GM18861 (cell line): ENCODE measurements around the gene SOX13.

Source experiments
- ATAC-seq: cut with Tn5 transposase; IDR thresholded peaks from one replicate; pipeline ENCODE4 v1.9.1; 2021; ENCODE audit not compliant: unreplicated experiment

Gene SOX13

DNA sequence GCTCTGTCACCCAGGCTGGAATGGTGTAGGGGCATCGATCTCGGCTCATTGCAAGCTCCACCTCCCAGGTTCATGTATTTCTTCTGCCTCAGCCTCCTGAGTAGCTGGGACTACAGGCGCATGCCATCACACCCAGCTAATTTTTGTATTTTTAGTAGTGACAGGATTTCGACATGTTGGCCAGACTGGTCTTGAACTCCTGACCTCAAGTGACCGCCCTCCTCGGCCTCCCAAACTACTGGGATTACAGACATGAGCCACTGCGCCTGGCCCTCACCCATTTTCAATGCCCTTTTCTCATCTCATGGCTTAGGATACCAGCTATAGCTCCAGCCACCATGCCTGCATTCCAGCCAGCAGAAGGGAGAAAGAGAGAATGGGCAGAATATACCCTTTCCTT is 12.9 kb upstream of the SOX13 start:
- ATAC-seq: no peak

DNA sequence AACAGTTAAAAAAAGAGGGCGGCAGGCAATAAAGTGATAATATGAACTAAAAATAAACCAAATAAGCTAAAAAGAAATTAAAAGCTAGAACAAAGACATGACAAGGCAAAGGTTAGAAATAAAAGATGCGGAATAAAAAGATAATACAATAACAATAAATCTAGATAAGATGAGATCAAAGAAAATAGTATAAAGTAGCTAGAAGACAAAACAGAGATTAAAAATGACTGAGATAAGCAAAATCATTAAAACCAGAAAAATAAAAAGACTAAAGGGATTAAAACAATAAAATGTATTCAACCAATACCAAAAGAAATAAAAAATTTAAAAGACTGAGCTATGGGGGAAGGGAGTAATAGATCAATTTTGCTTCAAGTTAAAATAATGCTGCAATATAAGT is 10.8 kb upstream of the SOX13 start:
- no peak for ATAC-seq

DNA sequence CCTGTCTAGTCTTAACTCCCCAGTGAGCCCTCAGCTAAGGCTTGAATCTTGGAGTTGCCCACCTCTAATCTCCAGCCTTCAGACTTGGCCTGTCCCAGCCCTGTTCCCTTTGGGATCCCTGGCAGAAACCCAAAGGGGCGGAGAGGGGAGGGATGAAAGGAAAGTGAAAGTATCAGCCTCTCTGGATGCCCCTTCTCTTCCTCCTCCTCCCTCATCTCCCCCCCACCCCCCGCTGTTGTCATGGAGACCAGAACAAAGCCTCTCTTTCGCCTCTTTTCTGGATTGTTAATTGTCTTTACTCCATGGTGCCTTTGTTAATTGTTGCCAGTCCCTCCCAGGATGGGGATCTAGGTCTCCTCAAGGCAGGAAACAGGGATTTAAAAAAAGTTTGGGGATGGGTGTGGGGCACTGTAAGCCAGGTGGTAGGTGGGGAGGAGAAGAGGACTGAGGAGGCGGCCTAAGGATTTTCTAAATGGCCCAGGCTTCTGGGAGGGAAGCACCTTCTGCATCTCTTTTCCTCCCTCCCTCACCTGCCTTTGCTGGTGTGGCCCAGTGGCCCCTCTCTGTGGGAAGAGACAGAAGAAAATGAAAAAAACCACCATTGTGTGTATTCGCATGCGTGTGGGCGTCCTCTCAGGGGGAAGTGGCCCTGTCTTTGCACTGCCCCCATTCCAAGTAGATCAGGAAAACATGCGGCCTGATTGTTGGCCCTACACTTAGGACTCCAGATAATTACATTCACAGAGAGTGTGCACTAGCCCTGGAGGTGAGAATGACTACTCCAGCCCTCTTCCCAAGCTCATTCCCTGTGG is 7.5 kb upstream of the SOX13 start:
- no peak for ATAC-seq

DNA sequence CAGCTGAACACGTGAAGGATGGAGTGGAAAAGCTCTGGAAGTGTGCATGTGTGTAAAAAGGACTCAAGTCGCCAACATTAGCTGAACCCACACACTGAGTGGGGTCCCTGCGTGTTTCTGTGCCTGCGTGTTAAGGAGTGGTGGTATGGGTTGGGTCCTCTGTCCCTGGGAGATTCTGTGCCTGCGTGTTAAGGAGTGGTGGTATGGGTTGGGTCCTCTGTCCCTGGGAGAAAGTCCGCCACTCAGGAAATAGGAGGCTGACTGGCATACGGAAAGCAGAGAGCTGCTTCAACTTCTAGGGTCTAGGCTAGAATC is 7.0 kb upstream of the SOX13 start:
- ATAC-seq: no peak

DNA sequence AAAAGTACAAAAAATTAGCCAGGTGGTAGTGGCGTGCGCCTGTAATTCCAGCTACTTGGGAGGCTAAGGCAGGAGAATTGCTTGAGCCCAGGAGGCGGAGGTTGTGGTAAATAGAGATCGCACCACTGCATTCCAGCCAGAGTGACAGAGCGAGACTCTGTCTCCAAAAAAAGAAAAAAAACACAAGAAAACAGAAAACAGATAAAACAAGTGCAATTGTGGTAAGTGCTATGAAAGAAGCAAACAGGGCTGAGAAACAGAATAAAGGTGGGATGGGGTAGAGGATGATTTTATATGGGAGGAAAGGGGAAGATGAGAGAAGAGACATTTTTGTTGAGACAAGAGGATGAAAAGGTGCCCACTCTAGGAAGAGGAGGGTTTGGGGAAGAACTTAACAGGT is 5.0 kb upstream of the SOX13 start:
- ATAC-seq: no peak

DNA sequence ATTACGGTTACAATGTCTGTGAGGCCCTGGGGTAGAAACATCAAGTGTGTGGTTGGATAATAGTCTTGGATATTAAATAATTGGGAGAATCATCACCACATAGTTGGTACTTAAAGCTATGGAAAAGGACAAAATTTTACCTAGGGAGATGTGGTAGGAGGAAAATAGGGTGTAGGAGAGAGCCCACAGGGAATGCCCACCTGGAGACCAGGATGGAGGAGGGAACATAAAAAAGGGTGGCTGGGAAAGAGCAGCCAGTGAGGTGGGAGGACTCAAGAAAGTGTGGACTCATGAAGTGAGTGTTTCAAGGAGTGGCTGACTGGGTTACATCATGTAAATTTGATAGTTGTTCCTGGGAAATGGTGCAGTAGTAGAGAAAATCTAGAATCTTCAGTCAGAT is 3.0 kb upstream of the SOX13 start:
- ATAC-seq: no peak

DNA sequence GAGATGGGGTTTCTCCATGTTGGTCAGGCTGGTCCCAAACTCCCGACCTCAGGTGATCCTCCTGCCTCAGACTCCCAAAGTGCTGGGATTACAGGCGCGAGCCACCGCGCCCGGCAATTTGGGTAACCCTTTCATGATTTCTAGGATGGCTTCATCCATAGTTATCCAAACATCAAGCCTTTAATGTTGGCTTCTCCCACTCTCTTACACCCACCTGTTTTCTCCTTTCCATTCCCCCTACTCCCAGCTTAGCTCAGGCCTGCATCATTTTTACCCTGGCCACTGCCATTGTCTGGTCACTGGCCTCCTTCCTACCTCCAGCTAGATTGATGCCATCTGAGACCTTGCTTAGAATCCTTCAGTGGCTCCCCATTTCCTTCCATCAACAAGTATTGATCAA is 2.0 kb upstream of the SOX13 start:
- no peak for ATAC-seq

DNA sequence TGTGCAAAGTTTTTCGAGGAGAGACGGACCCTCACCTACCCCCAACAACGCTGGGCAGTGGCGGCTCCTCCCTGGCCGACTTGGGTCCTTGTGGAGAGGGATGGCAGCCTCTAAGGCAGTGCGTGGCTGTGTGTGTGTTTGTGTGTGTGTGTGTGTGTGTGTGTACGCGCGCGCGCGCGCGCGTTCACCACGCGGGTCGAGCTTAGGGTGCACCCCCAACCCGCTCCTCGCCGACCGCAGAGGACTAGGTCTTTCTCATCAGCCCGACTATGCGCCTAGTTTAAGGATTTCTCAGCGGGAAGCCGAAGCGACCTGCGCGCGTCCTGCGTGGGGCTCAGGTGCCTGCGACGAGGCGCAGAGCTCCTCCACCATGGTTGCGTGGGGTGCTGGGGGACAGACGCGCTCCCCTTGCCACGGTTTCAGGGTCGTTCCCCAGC is 940 bp downstream of the SOX13 start:
- no peak for ATAC-seq

DNA sequence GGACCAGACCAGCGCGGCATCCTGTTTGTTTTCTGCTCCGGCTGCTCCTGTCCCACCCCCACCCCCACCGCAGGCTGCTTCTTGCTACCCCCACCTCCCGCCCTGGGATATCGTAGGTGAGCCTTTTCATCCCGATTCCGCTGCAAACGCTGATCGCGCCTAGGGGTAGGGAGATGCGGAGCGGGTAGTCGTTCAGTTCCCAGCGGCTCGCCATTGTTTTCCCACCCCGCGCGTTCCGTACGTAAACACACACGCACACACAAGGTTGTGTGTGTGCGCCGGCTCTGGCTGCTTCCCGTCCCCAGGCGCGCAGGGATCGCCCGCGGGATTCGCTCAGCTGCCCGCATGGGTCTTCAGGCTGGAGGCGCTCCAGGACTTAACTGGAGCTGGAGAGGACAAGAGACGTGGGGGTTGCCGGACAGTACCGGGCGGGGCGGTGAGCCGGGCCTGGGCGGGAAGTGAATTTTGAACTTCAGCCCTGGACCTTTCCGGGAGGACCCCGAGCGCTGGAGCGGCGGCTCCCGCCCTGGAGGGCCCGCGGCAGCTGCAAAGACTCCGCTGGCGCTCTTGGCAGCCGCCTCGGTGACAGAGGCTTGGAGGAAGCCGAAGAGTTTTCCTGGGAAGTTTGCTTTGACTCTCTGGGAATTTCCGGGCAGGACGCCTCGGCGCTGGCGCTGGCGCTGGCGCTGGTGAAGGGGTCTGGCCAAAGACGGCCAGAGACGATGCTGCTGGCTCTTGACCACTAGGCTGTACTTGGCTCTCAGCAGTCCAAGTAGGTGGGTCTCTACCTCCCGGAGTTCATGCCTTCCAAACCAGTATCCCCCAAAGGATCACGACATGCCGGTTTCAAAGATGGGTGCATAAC is 1.6 kb downstream of the SOX13 start:
- no peak for ATAC-seq

DNA sequence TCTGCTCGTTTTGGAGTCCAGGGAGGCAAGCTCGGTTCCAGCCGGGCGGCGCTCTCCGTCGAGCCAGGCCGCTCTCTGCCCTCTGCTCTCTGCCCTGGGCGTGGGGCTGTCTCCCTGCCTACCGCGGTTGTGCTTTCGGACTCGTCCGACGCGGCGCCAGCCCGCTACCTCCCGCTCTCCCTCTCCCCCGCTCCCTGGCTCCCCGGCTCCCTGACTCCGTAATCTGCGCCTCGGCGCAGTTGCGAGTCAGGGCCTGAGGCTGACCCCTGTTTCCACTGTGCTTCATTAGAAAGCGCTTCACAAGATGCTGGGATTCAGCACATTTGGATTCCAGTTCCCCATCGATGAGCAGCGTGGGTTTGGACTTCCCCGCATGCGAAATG is 2.2 kb downstream of the SOX13 start:
- no peak for ATAC-seq

DNA sequence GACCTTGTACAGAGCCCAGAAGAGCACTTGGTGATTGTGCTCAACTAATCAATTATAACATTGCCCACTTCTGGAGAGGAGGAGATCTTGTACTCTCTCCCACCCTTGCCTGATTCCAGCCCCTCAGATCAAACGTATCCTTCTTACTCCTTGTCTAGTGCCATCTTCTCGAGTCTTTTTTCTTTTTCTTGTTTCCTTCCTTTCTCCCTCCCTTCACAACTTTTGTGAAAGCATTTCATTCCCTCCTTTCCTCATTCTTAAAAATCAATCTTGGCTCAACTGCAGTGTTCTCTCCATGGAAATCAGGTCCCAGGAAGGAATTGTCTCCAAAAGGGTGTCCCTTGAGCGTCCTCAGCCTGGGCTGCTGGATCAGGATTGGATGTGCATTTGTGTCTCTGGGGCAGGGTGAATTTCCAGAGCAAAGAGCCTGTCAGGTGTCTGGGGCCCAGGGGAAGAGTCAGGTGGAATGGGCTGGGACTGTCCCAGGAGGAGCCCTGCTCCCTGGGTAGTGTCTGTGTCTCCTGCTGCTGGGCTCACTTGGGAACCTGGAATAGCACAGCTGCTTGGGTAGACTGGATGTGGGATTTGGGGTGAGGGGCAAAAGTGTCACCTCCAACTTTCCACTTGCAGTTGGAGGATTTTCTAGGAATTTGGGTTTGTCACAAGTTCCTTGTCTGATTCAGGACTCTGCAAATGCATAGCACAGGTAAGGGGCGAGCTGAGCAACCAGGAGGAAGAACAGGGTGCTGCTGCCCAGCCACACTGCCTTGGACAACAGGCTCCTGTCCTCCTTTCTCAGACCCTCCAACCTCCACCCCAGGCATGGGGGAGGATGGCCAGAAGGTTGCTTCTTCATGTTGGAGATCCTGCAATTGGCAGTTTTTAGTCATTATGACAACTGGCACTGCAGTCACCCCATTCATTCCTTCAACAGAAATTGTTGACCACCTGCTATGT is 3.3 kb downstream of the SOX13 start:
- no peak for ATAC-seq

DNA sequence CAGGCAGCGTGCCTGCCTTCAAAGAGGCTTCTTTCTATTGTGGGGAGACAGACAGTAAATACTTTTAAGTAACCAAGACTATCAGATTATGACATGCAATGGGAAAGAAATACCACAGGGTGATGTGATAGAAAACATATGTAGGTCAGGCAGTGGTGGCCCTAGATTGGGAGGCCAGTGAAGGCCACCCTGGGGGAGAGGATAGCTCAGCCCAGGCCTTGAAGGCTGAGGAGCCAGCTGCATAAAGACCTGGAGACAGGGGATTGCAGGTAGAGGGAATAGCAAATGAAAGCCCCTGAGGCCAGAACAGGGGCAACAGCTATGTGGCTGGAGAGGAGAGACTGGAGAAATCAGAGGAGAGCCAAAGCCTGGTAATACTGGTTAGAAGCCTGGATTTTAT is 4.0 kb downstream of the SOX13 start:
- ATAC-seq: no peak

DNA sequence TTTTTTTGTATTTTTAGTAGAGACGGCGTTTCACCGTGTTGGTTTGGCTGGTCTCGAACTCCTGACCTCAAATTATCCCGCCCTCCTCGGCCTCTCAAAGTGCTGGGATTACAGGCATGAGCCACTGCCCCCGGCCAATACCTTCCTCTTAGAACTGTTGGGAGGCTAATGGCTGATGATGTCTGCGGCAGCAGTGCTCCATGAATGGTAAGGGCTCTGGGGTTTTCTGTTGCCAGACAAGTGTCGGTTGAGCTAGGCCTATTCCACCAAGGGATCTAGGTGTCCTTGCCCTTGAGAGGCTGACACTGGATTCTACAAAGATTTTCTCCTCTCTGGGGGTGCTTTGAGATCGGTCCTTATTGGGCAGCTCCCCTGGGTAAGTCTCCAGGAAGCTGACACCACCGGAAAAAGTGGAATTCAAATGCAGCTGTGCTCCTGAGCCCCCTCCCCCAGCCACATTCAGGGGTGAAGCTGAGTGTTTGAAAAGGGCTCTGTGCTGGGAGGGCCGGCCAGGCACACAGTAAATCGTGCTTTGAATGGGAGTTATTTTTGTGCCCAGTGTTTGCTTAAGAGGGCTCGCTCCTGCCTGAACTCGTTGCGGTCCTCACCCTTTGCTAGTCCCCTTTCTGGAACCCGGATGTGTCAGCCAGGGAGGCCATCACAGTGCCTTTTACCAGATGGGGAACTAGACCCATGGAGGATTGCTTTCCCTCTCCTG is 5.2 kb downstream of the SOX13 start:
- no peak for ATAC-seq

DNA sequence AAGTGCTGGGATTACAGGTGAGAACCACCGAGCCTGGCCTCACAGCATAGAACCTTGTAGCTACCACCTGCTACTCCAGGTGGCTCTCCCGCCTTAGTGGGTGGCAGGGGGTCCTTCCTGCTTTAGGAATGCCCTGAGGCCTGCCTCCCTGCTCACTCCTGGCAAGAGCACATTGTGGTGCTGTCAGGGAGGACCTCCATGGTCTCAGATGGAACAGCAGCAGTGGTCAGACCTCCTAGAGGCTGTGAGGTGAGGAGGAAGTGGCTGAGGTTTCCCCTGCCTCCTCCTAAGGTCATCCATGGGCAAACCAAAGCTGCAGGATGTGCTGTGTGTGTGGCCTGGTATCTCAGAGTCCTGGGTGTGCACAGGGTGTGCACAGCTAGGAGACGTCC is 6.7 kb downstream of the SOX13 start:
- no peak for ATAC-seq

DNA sequence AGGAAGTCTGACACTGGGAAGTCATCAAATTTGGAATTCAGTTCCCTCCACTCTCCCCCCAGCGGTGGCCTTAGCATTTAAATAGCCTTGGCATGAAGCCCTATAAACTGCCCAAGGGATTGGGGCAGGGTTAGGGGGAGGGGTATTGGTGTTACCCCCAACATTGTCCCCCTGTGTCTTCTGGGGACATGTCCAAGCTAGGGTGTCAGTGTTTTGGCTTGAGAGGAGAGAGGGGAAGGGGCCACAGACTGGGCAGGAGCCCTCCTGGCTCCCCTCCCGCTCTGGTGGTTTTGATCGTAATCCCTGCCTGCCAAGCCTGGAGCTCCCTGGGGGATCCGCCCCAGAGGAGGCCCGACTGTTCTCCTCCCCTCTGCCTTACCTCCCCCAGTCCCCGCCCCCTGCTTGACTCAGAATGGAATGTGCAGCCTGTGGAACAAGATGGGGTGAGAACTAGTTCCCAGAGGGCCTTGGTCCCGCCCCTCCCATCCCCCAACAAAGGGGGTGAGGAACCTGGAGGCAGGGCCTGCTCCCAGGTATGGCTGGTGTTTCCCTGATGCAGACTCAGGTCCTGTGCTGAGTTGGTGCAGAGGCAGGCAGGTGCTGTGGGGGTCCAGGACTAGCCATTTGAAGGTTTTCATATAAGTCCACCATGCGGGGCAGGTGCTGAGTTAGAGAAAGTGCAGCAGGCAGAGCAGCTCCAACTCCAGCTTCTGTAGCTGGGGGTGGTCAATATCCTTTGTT is 7.4 kb downstream of the SOX13 start:
- ATAC-seq: no peak

DNA sequence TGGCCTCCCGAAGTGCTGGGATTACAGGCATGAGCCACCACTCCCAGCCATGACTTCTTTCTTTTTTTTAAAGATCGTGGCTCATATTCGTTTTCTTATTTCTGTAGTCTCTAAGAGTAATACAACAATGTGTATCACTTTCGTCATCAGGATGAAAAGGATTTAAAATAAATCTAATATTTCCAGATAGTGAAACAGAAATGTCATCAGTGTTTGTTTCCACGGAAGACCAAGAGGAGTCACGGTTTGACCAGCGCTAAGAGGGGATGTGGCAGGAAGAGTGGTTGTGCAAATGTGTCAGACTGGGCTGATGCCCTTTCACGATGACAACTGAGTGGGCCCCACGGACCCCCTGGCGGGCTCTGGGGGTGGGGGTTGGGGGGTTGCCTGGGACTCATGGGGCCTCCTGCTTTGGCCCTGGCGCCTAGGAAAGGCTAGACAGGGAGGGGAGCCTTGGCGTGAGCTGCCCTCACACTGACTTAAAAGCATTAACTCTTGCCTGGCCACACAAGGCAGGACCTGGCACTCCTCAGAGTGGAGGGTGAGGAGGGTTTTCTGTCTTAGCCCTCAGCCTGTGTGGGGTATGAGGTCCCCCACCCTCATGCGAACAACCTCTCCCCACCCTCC is 8.4 kb downstream of the SOX13 start:
- ATAC-seq: no peak

DNA sequence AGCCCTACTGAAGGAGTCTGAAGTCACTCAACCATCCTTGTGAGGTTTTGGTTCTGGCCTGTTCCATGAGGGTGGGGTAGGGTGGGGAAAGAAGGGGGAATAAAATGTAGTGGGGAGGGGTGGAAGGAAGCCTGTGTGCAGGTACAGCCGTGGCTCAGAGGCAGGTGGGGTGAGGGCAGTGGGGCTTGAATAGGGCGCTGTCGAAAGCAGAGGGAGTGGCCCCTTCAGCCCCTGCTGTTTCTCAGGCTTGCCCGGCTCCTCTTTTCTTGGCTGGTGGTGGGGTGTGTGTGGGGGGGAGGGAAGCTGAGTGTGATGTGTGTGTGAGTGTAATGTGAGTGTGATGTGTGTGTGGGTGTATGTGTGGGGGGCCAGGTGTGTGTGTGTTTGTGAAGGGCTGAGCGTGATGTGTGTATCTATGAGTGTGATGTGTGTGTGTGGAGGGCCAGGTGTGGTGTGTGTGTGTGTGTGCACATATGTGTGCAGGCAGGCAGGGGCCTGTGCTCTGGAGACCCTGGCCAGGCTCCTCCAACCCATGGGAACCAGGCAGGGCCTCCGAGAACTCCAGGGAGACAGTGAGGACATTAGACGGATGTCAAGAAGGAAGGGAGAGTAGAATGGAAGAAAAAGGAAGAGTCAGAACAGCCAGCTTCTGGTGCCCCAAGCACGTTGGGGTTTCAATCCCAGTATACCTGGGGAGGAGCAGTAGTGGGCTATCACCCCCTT is 9.0 kb downstream of the SOX13 start:
- ATAC-seq: no peak

DNA sequence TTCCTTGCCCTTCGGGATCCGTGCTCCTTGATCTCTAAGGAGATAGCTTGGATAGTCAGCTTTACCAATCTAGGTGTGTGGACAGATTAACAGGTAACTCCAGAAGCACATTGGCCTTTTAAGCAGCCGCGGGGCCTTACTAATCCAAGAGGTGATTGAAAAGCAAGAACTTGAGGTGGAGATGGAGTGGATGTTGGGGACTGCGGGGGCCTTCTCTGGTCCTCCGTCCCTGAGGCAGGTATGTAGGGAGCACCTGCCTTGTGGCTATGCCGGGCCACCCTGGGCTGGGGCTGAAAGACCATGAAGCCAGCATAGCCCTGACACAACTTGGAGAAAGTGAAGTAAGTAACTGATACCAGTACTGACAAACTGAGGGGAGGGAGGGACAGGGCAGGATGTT is 10.6 kb downstream of the SOX13 start:
- ATAC-seq: no peak

DNA sequence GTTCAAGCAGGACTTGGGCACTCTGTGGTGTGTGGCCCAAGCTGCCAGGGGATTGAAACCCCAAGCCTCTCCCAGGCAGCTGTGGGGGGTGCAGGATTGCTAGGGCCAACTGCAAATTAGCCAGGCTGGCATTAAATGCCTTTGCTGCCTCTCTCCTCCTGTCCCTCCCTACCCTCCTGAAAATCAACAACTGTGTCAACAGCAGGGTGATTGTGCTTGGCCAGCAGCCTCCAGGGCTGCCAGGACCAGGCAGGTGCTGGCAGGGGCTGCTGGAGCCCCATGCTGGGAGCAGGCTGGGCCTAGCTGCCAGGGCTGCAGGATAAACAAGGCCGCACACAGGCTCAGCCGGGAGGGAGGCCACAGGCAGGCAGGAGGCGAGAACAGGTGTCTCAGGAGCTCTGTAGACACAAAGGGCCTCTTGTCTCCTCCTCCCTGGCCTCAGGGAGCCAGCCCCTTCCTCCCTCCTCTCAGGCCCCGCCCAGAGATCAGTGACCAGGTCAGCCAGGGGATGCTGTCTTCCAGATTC is 11.4 kb downstream of the SOX13 start:
- ATAC-seq: no peak
